Mesothelial cell of epicardium (in vitro differentiated cells): ENCODE measurements around the gene TTC24. TPM values are rescaled to one million over a fixed set of nuclear protein-coding genes. Genes with fewer than 3 reads are reported as not detected.

Experiments
- DNase-seq, 2 experiments: peaks; one replicate each; pipeline ENCODE4 v3.0.0; 2021; ENCODE audit warnings: low spot score in 2 of 2; ENCODE audit not compliant: unreplicated experiment in 2 of 2
- H3K27ac Mint-ChIP-seq: 2 replicates; pipeline ENCODE4 v1.8.0; 2021; ENCODE audit warnings: mixed read lengths
- H3K27me3 Mint-ChIP-seq: 2 replicates; pipeline ENCODE4 v1.8.0; 2021; ENCODE audit warnings: low read depth, mixed read lengths
- H3K36me3 Mint-ChIP-seq: 2 replicates; pipeline ENCODE4 v1.8.0; 2021; ENCODE audit warnings: mixed read lengths
- H3K4me1 Mint-ChIP-seq: 2 replicates; pipeline ENCODE4 v1.8.0; 2021; ENCODE audit warnings: mixed read lengths
- H3K4me3 Mint-ChIP-seq: 2 replicates; pipeline ENCODE4 v1.8.0; 2021; ENCODE audit warnings: mild to moderate bottlenecking, moderate library complexity, mixed read lengths
- H3K9me3 Mint-ChIP-seq: 2 replicates; pipeline ENCODE4 v1.8.0; 2021; ENCODE audit warnings: mixed read lengths
- total RNA-seq: library from RNA; stranded (reverse); gene quantifications from 3 replicates; pipeline ENCODE4 v1.2.1, GENCODE V29; 2021
- TF ChIP-seq, protein P1 (sequence below): fragments of 200-600 bp; sonication (generic); IDR thresholded peaks from one replicate; pipeline ENCODE4 v1.5.0; 2021; ENCODE audit warnings: antibody characterized with exemption; ENCODE audit not compliant: unreplicated experiment

The TTC24 gene
- total RNA-seq, 1 donor from 2014 or later, result not detected

DNA sequence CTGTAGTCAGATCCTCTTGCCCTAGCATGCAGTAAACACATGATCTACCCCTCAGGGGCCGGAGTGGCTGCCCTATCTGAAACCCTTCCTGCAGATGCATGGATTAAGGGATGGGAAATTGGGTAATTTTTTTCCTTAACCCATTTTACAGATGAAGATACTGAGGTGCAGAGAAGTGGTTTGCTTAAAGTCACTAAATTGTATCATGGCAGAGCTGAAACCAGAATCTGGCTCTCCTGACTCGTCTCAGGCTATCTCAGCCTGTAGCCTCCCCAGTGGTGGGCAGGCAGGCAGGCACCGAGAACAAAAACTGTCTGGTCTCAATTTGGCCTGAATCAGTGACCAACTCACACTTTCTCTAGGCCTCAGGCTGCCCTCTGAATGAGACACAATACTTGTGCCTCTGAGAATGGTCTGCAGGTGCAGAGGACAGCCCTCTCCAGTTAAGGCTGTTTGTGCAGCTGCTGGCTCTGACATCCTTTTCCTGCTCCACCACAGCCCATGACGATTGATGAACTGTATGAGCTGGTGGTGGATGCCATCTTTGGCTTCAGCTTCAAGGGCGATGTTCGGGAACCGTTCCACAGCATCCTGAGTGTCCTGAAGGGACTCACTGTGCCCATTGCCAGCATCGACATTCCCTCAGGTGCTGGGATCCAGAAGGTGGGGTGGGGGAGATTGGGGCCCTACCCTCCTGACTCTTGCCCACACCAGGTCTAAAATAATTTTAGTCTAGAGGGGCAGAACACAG lies 13.6 kb downstream of the TTC24 start:
- H3K4me3 Mint-ChIP-seq, result peak overlapping the region; percentile 86

GRCh38 chr1:156593661-156593989 lies 14.1 kb downstream of the TTC24 start:
- Mint-ChIP-seq H3K36me3 (peaks cover 19% of the 10 kb centered on the region), H3K4me1 (peaks cover 24% of the 10 kb centered on the region), H3K4me3 (no peak overlapping the region), H3K27ac (no peak overlapping the region), H3K9me3 (no peaks in the 10 kb centered on the region), H3K27me3 (no peaks in the 10 kb centered on the region)
- TF ChIP-seq, protein P1, sequence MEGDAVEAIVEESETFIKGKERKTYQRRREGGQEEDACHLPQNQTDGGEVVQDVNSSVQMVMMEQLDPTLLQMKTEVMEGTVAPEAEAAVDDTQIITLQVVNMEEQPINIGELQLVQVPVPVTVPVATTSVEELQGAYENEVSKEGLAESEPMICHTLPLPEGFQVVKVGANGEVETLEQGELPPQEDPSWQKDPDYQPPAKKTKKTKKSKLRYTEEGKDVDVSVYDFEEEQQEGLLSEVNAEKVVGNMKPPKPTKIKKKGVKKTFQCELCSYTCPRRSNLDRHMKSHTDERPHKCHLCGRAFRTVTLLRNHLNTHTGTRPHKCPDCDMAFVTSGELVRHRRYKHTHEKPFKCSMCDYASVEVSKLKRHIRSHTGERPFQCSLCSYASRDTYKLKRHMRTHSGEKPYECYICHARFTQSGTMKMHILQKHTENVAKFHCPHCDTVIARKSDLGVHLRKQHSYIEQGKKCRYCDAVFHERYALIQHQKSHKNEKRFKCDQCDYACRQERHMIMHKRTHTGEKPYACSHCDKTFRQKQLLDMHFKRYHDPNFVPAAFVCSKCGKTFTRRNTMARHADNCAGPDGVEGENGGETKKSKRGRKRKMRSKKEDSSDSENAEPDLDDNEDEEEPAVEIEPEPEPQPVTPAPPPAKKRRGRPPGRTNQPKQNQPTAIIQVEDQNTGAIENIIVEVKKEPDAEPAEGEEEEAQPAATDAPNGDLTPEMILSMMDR, result no peak
- no peak for DNase-seq

More for the DNA sequence above, 13.6 kb downstream of the TTC24 start:
- Mint-ChIP-seq H3K27ac (peak overlapping the region; percentile 77), H3K27me3 (no peaks in the 10 kb centered on the region), H3K9me3 (no peaks in the 10 kb centered on the region), H3K4me1 (peaks cover 24% of the 10 kb centered on the region), H3K36me3 (peaks cover 15% of the 10 kb centered on the region)
- no peak for DNase-seq
- TF ChIP-seq, protein P1, result no peak

DNA sequence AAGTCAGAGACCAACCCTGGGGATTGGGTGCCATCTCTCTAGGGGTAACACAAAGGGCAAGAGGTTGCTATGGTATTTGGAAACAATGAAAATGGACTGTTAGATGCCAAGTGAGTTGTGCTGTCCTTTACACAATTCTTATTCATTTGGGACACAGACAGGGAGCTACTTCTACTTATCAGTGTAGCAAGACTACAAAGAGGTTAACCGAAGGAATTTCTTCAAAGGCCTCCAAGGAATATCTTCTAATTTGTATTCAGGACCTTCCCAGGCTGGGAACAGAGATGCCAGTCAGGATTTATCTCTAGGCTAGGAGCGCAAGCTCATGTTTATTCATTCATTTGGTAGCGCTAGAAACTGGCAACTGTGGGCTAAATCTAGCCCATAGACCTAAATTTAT lies 14.7 kb downstream of the TTC24 start:
- no peak overlapping the region for H3K4me3 Mint-ChIP-seq
- no peaks in the 10 kb centered on the region for H3K9me3 Mint-ChIP-seq
- H3K36me3 Mint-ChIP-seq, result peaks cover 19% of the 10 kb centered on the region
- peaks cover 24% of the 10 kb centered on the region for H3K4me1 Mint-ChIP-seq
- TF ChIP-seq, protein P1, result no peak
- no peaks in the 10 kb centered on the region for H3K27me3 Mint-ChIP-seq
- peak overlapping the region; percentile 53 for H3K27ac Mint-ChIP-seq
- no peak for DNase-seq

GRCh38 chr1:156595016-156595415 lies 15.5 kb downstream of the TTC24 start:
- Mint-ChIP-seq H3K9me3 (no peaks in the 10 kb centered on the region), H3K27ac (peak overlapping the region; percentile 35), H3K36me3 (peaks cover 19% of the 10 kb centered on the region), H3K27me3 (no peaks in the 10 kb centered on the region), H3K4me3 (no peak overlapping the region), H3K4me1 (peaks cover 24% of the 10 kb centered on the region)
- no peak for DNase-seq
- TF ChIP-seq, protein P1, result no peak

- no peak for DNase-seq
- H3K36me3 Mint-ChIP-seq, result peaks cover 19% of the 10 kb centered on the region
- peaks cover 27% of the 10 kb centered on the region for H3K4me1 Mint-ChIP-seq
- no peaks in the 10 kb centered on the region for H3K9me3 Mint-ChIP-seq
- TF ChIP-seq, protein P1, result no peak
- H3K4me3 Mint-ChIP-seq, result no peak overlapping the region
- H3K27ac Mint-ChIP-seq, result no peak overlapping the region
- H3K27me3 Mint-ChIP-seq, result no peaks in the 10 kb centered on the region
These were observed 16.9 kb downstream of the TTC24 start for GRCh38 chr1:156596426-156596825.
